Fibroblast of peridontal ligament (primary cell): ENCODE measurements around the gene MAN1A1.

Experiments used
- DNase-seq: peaks from one replicate; pipeline ENCODE4 v3.0.0-alpha.2; 2010; ENCODE audit errors: extremely low read depth

The MAN1A1 gene

GRCh38 chr6:119346450-119346849 is 3.1 kb downstream of the MAN1A1 start:
- no peak for DNase-seq

GRCh38 chr6:119345114-119345513 is 4.4 kb downstream of the MAN1A1 start:
- DNase-seq, result no peak

- no peak for DNase-seq
Measured at GRCh38 chr6:119344306-119344705, 5.3 kb downstream of the MAN1A1 start.

- no peak for DNase-seq
Measured at GRCh38 chr6:119343573-119344146, 5.9 kb downstream of the MAN1A1 start.

- no peak for DNase-seq
Measured at GRCh38 chr6:119343167-119343566, 6.4 kb downstream of the MAN1A1 start.

- no peak for DNase-seq
Measured at GRCh38 chr6:119342430-119342829, 7.1 kb downstream of the MAN1A1 start.

GRCh38 chr6:119340796-119341487 is 8.6 kb downstream of the MAN1A1 start:
- DNase-seq, result no peak

- no peak for DNase-seq
Measured at GRCh38 chr6:119339941-119340456, 9.6 kb downstream of the MAN1A1 start.

GRCh38 chr6:119337762-119338161 is 11.8 kb downstream of the MAN1A1 start:
- no peak for DNase-seq

- no peak for DNase-seq
Measured at GRCh38 chr6:119337252-119337651, 12.3 kb downstream of the MAN1A1 start.

- DNase-seq, result no peak
Measured at GRCh38 chr6:119334535-119335264, 14.9 kb downstream of the MAN1A1 start.

GRCh38 chr6:119333707-119334295 is 15.8 kb downstream of the MAN1A1 start:
- DNase-seq, result no peak

- DNase-seq, result no peak
Measured at GRCh38 chr6:119333063-119333609, 16.4 kb downstream of the MAN1A1 start.

- no peak for DNase-seq
Measured at GRCh38 chr6:119331663-119332286, 17.8 kb downstream of the MAN1A1 start.

GRCh38 chr6:119330520-119331113 is 18.9 kb downstream of the MAN1A1 start:
- DNase-seq, result no peak

GRCh38 chr6:119329794-119330180 is 19.8 kb downstream of the MAN1A1 start:
- DNase-seq, result no peak

GRCh38 chr6:119328892-119329793 is 20.4 kb downstream of the MAN1A1 start:
- no peak for DNase-seq

GRCh38 chr6:119328254-119328653 is 21.3 kb downstream of the MAN1A1 start:
- DNase-seq, result no peak

- DNase-seq, result no peak
Measured at GRCh38 chr6:119327810-119328209, 21.8 kb downstream of the MAN1A1 start.

GRCh38 chr6:119326291-119327005 is 23.1 kb downstream of the MAN1A1 start:
- no peak for DNase-seq
